HuH-7.5 (cell line): ENCODE results near the gene HOXC12.

Experiments
- DNase-seq: peaks from one replicate; pipeline ENCODE4 v3.0.0; 2011; ENCODE audit warnings: low spot score

The HOXC12 gene

DNA sequence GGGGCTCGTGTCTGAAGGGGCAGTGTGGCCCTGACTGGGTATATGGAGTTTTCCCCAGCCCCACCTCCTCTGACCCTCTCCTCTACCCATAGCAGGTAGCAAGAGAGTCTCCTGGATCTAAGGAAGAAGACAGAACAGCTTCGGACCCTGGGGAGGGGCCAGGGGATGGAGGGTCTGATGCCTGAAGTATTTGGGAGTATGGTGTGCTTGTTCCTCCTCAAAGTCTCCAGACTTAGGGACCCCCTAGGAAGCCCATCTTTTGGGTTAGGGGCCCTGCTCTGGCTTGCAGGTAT is 53.5 kb downstream of the HOXC12 start:
- no peak for DNase-seq
